ENCODE data around the gene CARD6.
"Not testable (repeated sequence)": the region's sequence is repeated elsewhere in the genome, so short reads cannot be mapped to it uniquely, and the experiment has no call there.

GRCh38 chr5:40865004-40865403 is 23.8 kb downstream of the CARD6 start:
- not testable (repeated sequence) for TF ChIP-seq POLR2A, CTCF (IDR thresholded peaks at IDR 0.05)

All from uterus (tissue), 2 donors.